Ovary (tissue), 9 donors: ENCODE measurements around the gene DHRS3. TPM values are rescaled to one million over a fixed set of nuclear protein-coding genes. Genes with fewer than 3 reads are reported as not detected.
"Not testable (repeated sequence)": the region's sequence is repeated elsewhere in the genome, so short reads cannot be mapped to it uniquely, and the experiment has no call there.

ENCODE experiments used
- DNase-seq, 5 donors: peaks; one replicate each; pipeline ENCODE4 v3.0.0-alpha.2; 2019 to 2020
- H3K27ac ChIP-seq, 2 donors: fragments of 200-600 bp; one replicate each; pipeline versions ENCODE4 v1.5.1 to v1.8.0; 2019 to 2022
- H3K27me3 ChIP-seq: fragments of 200-600 bp; one replicate; pipeline ENCODE4 v1.8.0; 2022
- H3K36me3 ChIP-seq: fragments of 200-600 bp; sonication (generic); one replicate; pipeline ENCODE4 v1.5.1; 2019
- H3K4me1 ChIP-seq: one replicate; pipeline ENCODE4 v1.8.1; 2013; ENCODE audit warnings: mild to moderate bottlenecking, moderate library complexity; ENCODE audit not compliant: insufficient read depth
- H3K4me3 ChIP-seq: fragments of 200-600 bp; sonication (generic); one replicate; pipeline ENCODE4 v1.5.1; 2017
- H3K9me3 ChIP-seq, 2 donors: fragments of 200-600 bp in 1 of 2; sonication (generic) in 1 of 2; one replicate each; pipeline versions ENCODE4 v1.5.1 to v1.8.1; 2013 to 2019; ENCODE audit warnings: mild to moderate bottlenecking in 1 of 2, moderate library complexity in 1 of 2
- EP300 ChIP-seq: sonication (generic); formaldehyde crosslinking; IDR thresholded peaks from one replicate; pipeline ENCODE4 v1.6.1; 2017; ENCODE audit warnings: antibody characterized with exemption
- POLR2A ChIP-seq: fragments of 450-650 bp; IDR thresholded peaks from one replicate; pipeline ENCODE4 v1.6.1; 2017; ENCODE audit warnings: antibody characterized with exemption, mild to moderate bottlenecking, moderate library complexity
- WGBS, 3 donors: extraction: QIAGEN DNeasy Blood & Tissue Kit in 1 of 3; methylation state at CpG; one replicate each; pipeline versions ENCODE4 v1.1.5 to v1.1.7; 2013 to 2017; 5-methylcytosine and 5-hydroxymethylcytosine counted together
- intact Hi-C, 4 donors: fragments of 100-400 bp; cut with DNase I; formaldehyde crosslinking; loops; one replicate each; pipeline versions ENCODE4 v1.11.0 to v1.15.1; 2022 to 2023
- polyA plus RNA-seq, 2 donors: library from polyadenylated mRNA; stranded (reverse); fragments of 200-250 nt in 1 of 2; fragments of 350-450 nt in 1 of 2; fragmentation: Illumina TruSeq in 1 of 2; extraction: RNeasy Lipid Tissue Mini Kit (QIAGEN cat#74804) in 1 of 2; gene quantifications; one replicate each; pipeline ENCODE4 v1.2.3, GENCODE V29; 2013 to 2014
- total RNA-seq, 7 donors: library from RNA; depleted of rRNA in 2 of 7; stranded (reverse); fragments of >200 nt in 2 of 7; fragmentation: NEBNext Ultra II Directional in 3 of 7; extraction: Animal tissue kit (Norgen Biotek cat#: 25700) in 3 of 7; gene quantifications; one replicate each; pipeline versions ENCODE4 v1.1.0 to v1.2.4, GENCODE V29; 2016 to 2023
- TF ChIP-seq, protein P1 (sequence below), 3 donors: fragments of 450-650 bp in 2 of 3; fragments of 200-600 bp in 1 of 3; IDR thresholded peaks; one replicate each; pipeline versions ENCODE4 v1.5.1 to v1.8.0; 2016 to 2022; ENCODE audit warnings: antibody characterized with exemption in 3 of 3, mild to moderate bottlenecking in 1 of 3
- donor health status: DM: no; HTN: no; CAD: no; lungs with moderate emphysema.
- donor health status: DM: no; HTN: no; CAD: no.
- donor health status: Bipolar disorder and iron deficiency.
- donor health status: DM: yes; HTN: yes; CAD: no.
- donor health status: DM: no; HTN: no; CAD: no.
- donor health status: DM: yes; HTN: yes; CAD: no.

Gene DHRS3
- total and polyA plus RNA-seq, 9 donors = 25.8 to 92.3 (median 48.3) TPM

DNA sequence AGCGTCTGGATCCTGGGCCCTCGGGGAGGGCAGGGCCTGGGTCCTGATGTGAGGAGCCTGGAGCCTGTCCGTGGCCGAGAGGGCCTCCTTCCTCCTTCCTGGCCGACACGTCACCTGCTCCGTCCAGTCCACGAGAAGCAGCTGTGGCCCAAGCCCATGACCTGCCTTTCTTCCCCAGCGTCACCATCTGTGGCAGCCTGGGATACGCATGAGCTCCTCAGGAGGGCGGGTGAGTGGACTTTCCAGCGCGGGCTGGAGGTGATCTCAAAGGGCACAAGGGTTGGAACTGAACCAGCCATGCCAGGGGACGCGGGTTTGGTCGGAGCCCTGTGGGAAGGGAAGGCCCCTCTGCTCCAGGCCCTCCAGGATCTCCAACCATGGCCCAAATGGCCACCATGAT lies 90.4 kb downstream of the DHRS3 start:
- Histone ChIP-seq H3K4me3 (no peak overlapping the region), H3K4me1 (peaks cover 13% of the 10 kb centered on the region), H3K9me3 (no peaks in the 10 kb centered on the region), H3K36me3 (no peaks in the 10 kb centered on the region), H3K27me3 (no peaks in the 10 kb centered on the region), H3K27ac (no peak overlapping the region)
- intact Hi-C loops = no loop called here
- TF ChIP-seq EP300 = no peak
- TF ChIP-seq POLR2A = no peak
- TF ChIP-seq, protein P1, sequence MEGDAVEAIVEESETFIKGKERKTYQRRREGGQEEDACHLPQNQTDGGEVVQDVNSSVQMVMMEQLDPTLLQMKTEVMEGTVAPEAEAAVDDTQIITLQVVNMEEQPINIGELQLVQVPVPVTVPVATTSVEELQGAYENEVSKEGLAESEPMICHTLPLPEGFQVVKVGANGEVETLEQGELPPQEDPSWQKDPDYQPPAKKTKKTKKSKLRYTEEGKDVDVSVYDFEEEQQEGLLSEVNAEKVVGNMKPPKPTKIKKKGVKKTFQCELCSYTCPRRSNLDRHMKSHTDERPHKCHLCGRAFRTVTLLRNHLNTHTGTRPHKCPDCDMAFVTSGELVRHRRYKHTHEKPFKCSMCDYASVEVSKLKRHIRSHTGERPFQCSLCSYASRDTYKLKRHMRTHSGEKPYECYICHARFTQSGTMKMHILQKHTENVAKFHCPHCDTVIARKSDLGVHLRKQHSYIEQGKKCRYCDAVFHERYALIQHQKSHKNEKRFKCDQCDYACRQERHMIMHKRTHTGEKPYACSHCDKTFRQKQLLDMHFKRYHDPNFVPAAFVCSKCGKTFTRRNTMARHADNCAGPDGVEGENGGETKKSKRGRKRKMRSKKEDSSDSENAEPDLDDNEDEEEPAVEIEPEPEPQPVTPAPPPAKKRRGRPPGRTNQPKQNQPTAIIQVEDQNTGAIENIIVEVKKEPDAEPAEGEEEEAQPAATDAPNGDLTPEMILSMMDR (IDR thresholded peaks at IDR 0.05) = no peak
- peak in 1 of 5 donors; percentile 21 for DNase-seq
- WGBS, 3 donors = 95 to 97% (median 95%) methylated on average over 15 to 16 of the region's 16 CpGs

DNA sequence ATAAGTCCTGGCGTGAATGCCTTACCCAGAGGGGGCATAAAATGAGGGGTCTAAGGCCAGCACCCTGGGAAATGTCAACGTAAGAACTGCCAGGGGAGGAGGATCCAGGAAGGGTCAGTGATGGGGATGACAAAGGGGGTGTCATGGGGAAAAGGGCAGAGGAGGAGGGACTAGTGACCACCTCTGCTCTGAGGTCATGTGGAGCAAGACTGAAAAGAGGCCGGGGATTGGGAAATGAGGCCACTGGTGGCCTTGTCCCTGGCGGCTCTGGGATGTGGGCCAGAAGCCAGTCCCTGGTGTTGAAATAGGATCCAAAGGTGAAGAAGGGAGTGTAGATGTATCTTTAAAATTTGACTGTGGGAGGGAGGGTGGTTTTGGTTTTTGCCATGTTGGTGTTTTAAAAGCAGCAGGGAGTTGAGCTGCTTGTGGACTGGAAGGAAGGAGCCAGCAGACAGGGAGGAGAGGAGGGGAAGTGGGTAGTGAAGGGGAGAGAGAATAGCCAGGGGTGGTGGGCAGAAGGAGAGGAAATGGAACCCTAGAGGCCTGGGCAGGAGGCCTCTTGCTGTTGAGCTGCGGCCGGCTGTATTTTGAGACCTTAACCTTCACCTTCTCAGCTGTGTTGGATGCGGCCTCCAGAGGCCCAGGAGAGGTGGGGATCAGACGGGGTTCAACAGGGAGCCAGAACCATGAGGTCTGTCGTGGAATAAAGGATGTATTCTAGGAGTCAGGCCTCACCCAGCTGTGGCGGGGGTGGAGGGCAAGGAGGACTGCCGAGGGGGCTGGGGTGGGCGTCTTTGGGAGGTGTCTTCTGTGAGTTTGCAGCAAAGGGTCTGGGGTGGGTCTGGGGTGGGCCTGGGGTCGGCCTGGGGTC lies 92.5 kb downstream of the DHRS3 start:
- no peaks in the 10 kb centered on the region for H3K36me3 ChIP-seq
- DNase-seq = peak; percentile 58 to 88 (median 82)
- H3K27me3 ChIP-seq = no peaks in the 10 kb centered on the region
- TF ChIP-seq, protein P1 (IDR thresholded peaks at IDR 0.05) = no peak
- no peak for TF ChIP-seq POLR2A
- TF ChIP-seq EP300 = no peak
- H3K4me1 ChIP-seq = peaks cover 13% of the 10 kb centered on the region
- WGBS, 3 donors = 41 to 54% (median 47%) methylated on average over 13 of the region's 13 CpGs
- no peaks in the 10 kb centered on the region for H3K9me3 ChIP-seq
- intact Hi-C loops = no loop called here
- no peak overlapping the region for H3K4me3 ChIP-seq
- peak overlapping the region in 1 of 2 donors; percentile 53 for H3K27ac ChIP-seq

DNA sequence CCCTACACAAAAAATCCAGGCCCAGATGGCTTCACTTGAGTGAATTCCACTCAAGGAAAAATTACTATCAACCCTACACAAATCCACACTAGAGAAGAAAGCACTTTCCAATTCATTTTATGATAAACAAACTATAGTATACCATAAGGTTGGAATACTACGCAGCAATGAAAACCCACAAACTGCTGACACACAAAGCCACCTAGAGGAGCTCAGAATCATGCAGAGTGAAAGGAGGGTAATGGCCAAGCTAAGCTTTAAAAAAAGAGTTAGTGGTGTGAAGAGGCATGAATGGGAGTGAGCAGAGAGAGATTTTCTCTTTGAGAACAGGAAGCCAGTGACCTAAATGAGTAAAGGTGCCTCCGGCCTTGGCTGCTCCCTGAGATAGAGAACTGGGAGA lies 93.7 kb downstream of the DHRS3 start:
- Histone ChIP-seq H3K4me1 (peaks cover 16% of the 10 kb centered on the region), H3K27me3 (no peaks in the 10 kb centered on the region), H3K27ac (no peak overlapping the region), H3K36me3 (no peaks in the 10 kb centered on the region), H3K4me3 (no peak overlapping the region), H3K9me3 (no peaks in the 10 kb centered on the region)
- intact Hi-C loops = no loop called here
- TF ChIP-seq POLR2A = no peak
- TF ChIP-seq, protein P1 (IDR thresholded peaks at IDR 0.05) = no peak
- TF ChIP-seq EP300 = no peak
- 98 to 100% (median 99%) methylated on average over 2 of the region's 2 CpGs for WGBS, 3 donors
- no peak for DNase-seq

DNA sequence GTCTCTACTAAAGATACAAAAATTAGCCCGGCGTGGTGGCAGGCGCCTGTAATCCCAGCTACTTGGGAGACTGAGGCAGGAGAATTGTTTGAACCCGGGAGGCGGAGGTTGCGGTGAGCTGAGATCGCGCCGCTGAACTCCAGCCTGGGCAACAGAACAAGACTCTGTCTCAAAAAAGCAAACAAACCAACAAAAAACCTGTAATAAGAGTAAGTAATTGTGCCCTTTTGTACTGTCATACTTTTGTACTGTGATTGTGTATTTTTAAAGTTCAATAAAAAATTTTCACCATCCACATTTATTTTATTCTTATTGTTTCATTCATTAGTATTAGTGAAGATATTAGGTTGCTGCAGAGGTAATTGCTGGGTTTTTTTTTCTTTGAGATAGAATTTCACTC lies 95.2 kb downstream of the DHRS3 start:
- intact Hi-C loops, H3K36me3 ChIP-seq: not testable (repeated sequence)
- 94 to 98% (median 97%) methylated on average over 9 of the region's 9 CpGs for WGBS, 3 donors

DNA sequence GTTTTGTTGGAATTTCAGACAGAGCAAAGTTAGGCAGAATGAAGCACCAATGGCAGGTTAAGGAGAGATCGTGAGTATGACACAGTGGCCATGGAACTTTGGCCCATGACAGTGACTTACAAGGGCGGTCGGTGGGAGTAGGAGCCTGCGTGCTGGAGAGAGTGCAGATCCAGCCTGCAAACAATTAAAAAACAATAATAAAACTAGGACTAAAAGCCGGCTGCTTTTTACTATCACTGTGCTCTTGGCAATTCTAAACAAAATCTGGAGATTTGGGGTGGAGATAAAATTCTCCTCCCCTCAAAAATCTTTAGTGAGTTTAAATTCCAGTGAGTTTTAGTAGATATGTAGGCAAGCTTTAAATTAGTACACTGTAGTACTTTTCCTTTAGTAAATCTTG lies 96.9 kb downstream of the DHRS3 start:
- Histone ChIP-seq H3K4me1 (peaks cover 11% of the 10 kb centered on the region), H3K4me3 (no peak overlapping the region), H3K27ac (no peak overlapping the region), H3K36me3 (no peaks in the 10 kb centered on the region), H3K27me3 (no peaks in the 10 kb centered on the region), H3K9me3 (no peaks in the 10 kb centered on the region)
- no peak for DNase-seq
- intact Hi-C loops = no loop called here
- TF ChIP-seq EP300 (no peak), POLR2A (no peak)
- TF ChIP-seq, protein P1 (IDR thresholded peaks at IDR 0.05) = no peak
- WGBS, 3 donors = 48 to 68% (median 53%) methylated on average over 5 of the region's 5 CpGs

More for the DNA sequence above, 95.2 kb downstream of the DHRS3 start:
- not testable (repeated sequence) for H3K9me3 ChIP-seq, H3K27me3 ChIP-seq, H3K27ac ChIP-seq, DNase-seq, H3K4me3 ChIP-seq
- peaks cover 11% of the 10 kb centered on the region for H3K4me1 ChIP-seq
